DOHH2 (cell line): Measurements from ENCODE around the gene WLS.
"Not testable (repeated sequence)": the region's sequence is repeated elsewhere in the genome, so short reads cannot be mapped to it uniquely, and the experiment has no call there.

Source experiments
- H3F3A ChIP-seq: fragments of 200-600 bp; sonication (generic), shearing (Covaris generic); 2 replicates; pipeline ENCODE4 v1.6.0; 2016; ENCODE audit warnings: antibody characterized with exemption, mild to moderate bottlenecking; ENCODE audit not compliant: control insufficient read depth, insufficient read depth
- H3K27ac ChIP-seq: fragments of 200-600 bp; sonication (generic); 2 replicates; pipeline ENCODE4 v1.5.1; 2014; ENCODE audit warnings: low read depth, mild to moderate bottlenecking, low read length, moderate library complexity
- H3K27me3 ChIP-seq: fragments of 200-600 bp; sonication (generic); 2 replicates; pipeline ENCODE4 v1.6.1; 2014; ENCODE audit warnings: mild to moderate bottlenecking, low read length, mixed read lengths; ENCODE audit not compliant: control insufficient read depth
- H3K36me3 ChIP-seq: fragments of 200-600 bp; sonication (generic); 2 replicates; pipeline ENCODE4 v1.6.1; 2014; ENCODE audit warnings: mild to moderate bottlenecking, low read length, moderate library complexity, mixed read lengths; ENCODE audit not compliant: control insufficient read depth
- H3K4me1 ChIP-seq: fragments of 200-600 bp; sonication (generic); 2 replicates; pipeline ENCODE4 v1.6.1; 2014; ENCODE audit warnings: mild to moderate bottlenecking, low read length, mixed read lengths; ENCODE audit not compliant: control insufficient read depth
- H3K4me2 ChIP-seq: fragments of 200-600 bp; sonication (generic); 2 replicates; pipeline ENCODE4 v1.6.0; 2014; ENCODE audit warnings: mild to moderate bottlenecking, low read length, moderate library complexity
- H3K4me3 ChIP-seq: fragments of 200-600 bp; sonication (generic); 2 replicates; pipeline ENCODE4 v1.5.1; 2014; ENCODE audit warnings: mild to moderate bottlenecking, low read length, mixed read lengths
- H3K79me2 ChIP-seq: fragments of 200-600 bp; sonication (generic); 2 replicates; pipeline ENCODE4 v1.6.1; 2014; ENCODE audit warnings: mild to moderate bottlenecking, low read length, mixed read lengths; ENCODE audit not compliant: control insufficient read depth
- H3K9me2 ChIP-seq: fragments of 200-600 bp; sonication (generic); replicated peaks from 2 replicates; pipeline ENCODE4 v1.6.1; 2014; ENCODE audit warnings: mild to moderate bottlenecking, low read length, mixed read lengths; ENCODE audit not compliant: control insufficient read depth
- H3K9me3 ChIP-seq: fragments of 200-600 bp; sonication (generic); 2 replicates; pipeline ENCODE4 v1.6.1; 2014; ENCODE audit warnings: antibody characterized with exemption, low read length, mixed read lengths; ENCODE audit not compliant: control insufficient read depth, insufficient read depth
- H4K20me1 ChIP-seq: fragments of 200-600 bp; sonication (generic); 2 replicates; pipeline ENCODE4 v1.6.0; 2014; ENCODE audit warnings: low read depth, mild to moderate bottlenecking, antibody characterized with exemption, low read length, moderate library complexity; ENCODE audit not compliant: control insufficient read depth, insufficient read depth
- CTCF ChIP-seq: fragments of 200-600 bp; sonication (generic); IDR thresholded peaks from one replicate; pipeline ENCODE4 v1.5.1; 2014; ENCODE audit warnings: antibody characterized with exemption, mild to moderate bottlenecking, low read depth, low read length; ENCODE audit not compliant: poor library complexity, severe bottlenecking
- EZH2phosphoT487 ChIP-seq: fragments of 200-600 bp; sonication (generic); IDR thresholded peaks from 2 replicates; pipeline ENCODE4 v1.6.1; 2017; ENCODE audit warnings: borderline replicate concordance, mild to moderate bottlenecking, antibody characterized with exemption, low read length, moderate library complexity, mixed read lengths

Gene WLS

GRCh38 chr1:68173283-68173935 lies 58.9 kb downstream of the WLS start:
- H3K9me3 ChIP-seq, result no peaks in the 10 kb centered on the region
- H3F3A ChIP-seq, result no peaks in the 10 kb centered on the region
- no peaks in the 10 kb centered on the region for H3K79me2 ChIP-seq
- H3K4me1 ChIP-seq, result no peaks in the 10 kb centered on the region
- H3K4me2 ChIP-seq, result no peak overlapping the region
- no peak overlapping the region for H3K4me3 ChIP-seq
- H3K9me2 ChIP-seq, result no peaks in the 10 kb centered on the region
- H3K27me3 ChIP-seq, result no peaks in the 10 kb centered on the region
- TF ChIP-seq CTCF, result no peak
- TF ChIP-seq EZH2phosphoT487, result no peak
- no peaks in the 10 kb centered on the region for H4K20me1 ChIP-seq
- H3K27ac ChIP-seq, result no peak overlapping the region
- H3K36me3 ChIP-seq, result no peaks in the 10 kb centered on the region

- H3K4me1 ChIP-seq, H4K20me1 ChIP-seq, H3K79me2 ChIP-seq, H3K9me2 ChIP-seq, H3K27me3 ChIP-seq, H3K27ac ChIP-seq, H3K4me2 ChIP-seq, H3K4me3 ChIP-seq, H3F3A ChIP-seq, H3K36me3 ChIP-seq, H3K9me3 ChIP-seq: not testable (repeated sequence)
These were observed 60.5 kb downstream of the WLS start for GRCh38 chr1:68171795-68172194.

- Histone ChIP-seq H3K36me3 (no peaks in the 10 kb centered on the region), H3F3A (no peaks in the 10 kb centered on the region), H3K9me3 (no peaks in the 10 kb centered on the region), H3K4me1 (no peaks in the 10 kb centered on the region), H3K4me3 (no peak overlapping the region), H3K9me2 (no peaks in the 10 kb centered on the region), H3K27me3 (no peaks in the 10 kb centered on the region), H4K20me1 (no peaks in the 10 kb centered on the region), H3K4me2 (no peak overlapping the region), H3K79me2 (no peaks in the 10 kb centered on the region), H3K27ac (no peak overlapping the region)
- TF ChIP-seq EZH2phosphoT487 (no peak), CTCF (no peak)
These were observed 63.7 kb downstream of the WLS start for GRCh38 chr1:68168545-68169171.

- Histone ChIP-seq H3F3A (no peaks in the 10 kb centered on the region), H3K4me2 (no peak overlapping the region), H3K4me1 (no peaks in the 10 kb centered on the region), H3K27ac (no peak overlapping the region), H4K20me1 (no peaks in the 10 kb centered on the region), H3K4me3 (no peak overlapping the region), H3K36me3 (no peaks in the 10 kb centered on the region), H3K27me3 (no peaks in the 10 kb centered on the region), H3K9me3 (no peaks in the 10 kb centered on the region), H3K79me2 (no peaks in the 10 kb centered on the region), H3K9me2 (no peaks in the 10 kb centered on the region)
- TF ChIP-seq CTCF, result no peak
- no peak for TF ChIP-seq EZH2phosphoT487
These were observed 65.1 kb downstream of the WLS start for GRCh38 chr1:68167211-68167610.
